Progenitor cell of endocrine pancreas (in vitro differentiated cells): ENCODE measurements around the gene SUSD4. TPM values are rescaled to one million over a fixed set of nuclear protein-coding genes. Genes with fewer than 3 reads are reported as not detected.

Source experiments
- DNase-seq: peaks from one replicate; pipeline ENCODE4 v3.0.0; 2021; ENCODE audit warnings: low spot score; ENCODE audit not compliant: unreplicated experiment
- H3K27ac Mint-ChIP-seq: 2 replicates; pipeline ENCODE4 v1.8.0; 2021; ENCODE audit warnings: mild to moderate bottlenecking, moderate library complexity, mixed read lengths
- H3K27me3 Mint-ChIP-seq: 2 replicates; pipeline ENCODE4 v1.8.0; 2021; ENCODE audit warnings: mixed read lengths
- H3K36me3 Mint-ChIP-seq: 2 replicates; pipeline ENCODE4 v1.8.0; 2022; ENCODE audit warnings: mixed read lengths; ENCODE audit not compliant: insufficient read depth
- H3K4me1 Mint-ChIP-seq: 2 replicates; pipeline ENCODE4 v1.8.0; 2021; ENCODE audit warnings: low read depth, mixed read lengths
- H3K4me3 Mint-ChIP-seq: 2 replicates; pipeline ENCODE4 v1.8.0; 2021; ENCODE audit warnings: low read depth, mild to moderate bottlenecking, moderate library complexity, mixed read lengths
- H3K9me3 Mint-ChIP-seq: 2 replicates; pipeline ENCODE4 v1.8.0; 2021; ENCODE audit warnings: low read depth, mixed read lengths
- CTCF ChIP-seq: fragments of 200-600 bp; sonication (generic); IDR thresholded peaks from one replicate; pipeline ENCODE4 v1.5.0; 2021; ENCODE audit warnings: antibody characterized with exemption, mild to moderate bottlenecking; ENCODE audit not compliant: unreplicated experiment
- total RNA-seq: library from RNA; stranded (reverse); gene quantifications from 2 replicates; pipeline ENCODE4 v1.2.1, GENCODE V29; 2021

SUSD4 gene
- total RNA-seq, 1 donor from 2014 or later = 6.0 TPM

GRCh38 chr1:223271085-223271781 is 92.7 kb downstream of the SUSD4 start:
- TF ChIP-seq CTCF = no peak
- Mint-ChIP-seq H3K27me3 (peaks cover 80% of the 10 kb centered on the region), H3K36me3 (no peaks in the 10 kb centered on the region), H3K4me3 (no peak overlapping the region), H3K9me3 (no peaks in the 10 kb centered on the region), H3K4me1 (peaks cover 30% of the 10 kb centered on the region), H3K27ac (no peak overlapping the region)
- DNase-seq = no peak

GRCh38 chr1:223270155-223270554 is 93.8 kb downstream of the SUSD4 start:
- no peaks in the 10 kb centered on the region for H3K9me3 Mint-ChIP-seq
- TF ChIP-seq CTCF = no peak
- H3K4me3 Mint-ChIP-seq = no peak overlapping the region
- H3K27ac Mint-ChIP-seq = no peak overlapping the region
- H3K36me3 Mint-ChIP-seq = no peaks in the 10 kb centered on the region
- peaks cover 84% of the 10 kb centered on the region for H3K27me3 Mint-ChIP-seq
- DNase-seq = no peak
- peaks cover 30% of the 10 kb centered on the region for H3K4me1 Mint-ChIP-seq

GRCh38 chr1:223269006-223269405 is 95.0 kb downstream of the SUSD4 start:
- Mint-ChIP-seq H3K36me3 (no peaks in the 10 kb centered on the region), H3K4me3 (peak overlapping the region; percentile 17), H3K4me1 (peaks cover 36% of the 10 kb centered on the region), H3K9me3 (no peaks in the 10 kb centered on the region), H3K27me3 (peaks cover 89% of the 10 kb centered on the region), H3K27ac (no peak overlapping the region)
- TF ChIP-seq CTCF = no peak
- DNase-seq = no peak

- H3K4me3 Mint-ChIP-seq = no peak overlapping the region
- peaks cover 33% of the 10 kb centered on the region for H3K4me1 Mint-ChIP-seq
- no peak for TF ChIP-seq CTCF
- H3K9me3 Mint-ChIP-seq = no peaks in the 10 kb centered on the region
- H3K27ac Mint-ChIP-seq = no peak overlapping the region
- no peak for DNase-seq
- H3K36me3 Mint-ChIP-seq = no peaks in the 10 kb centered on the region
- peaks cover 89% of the 10 kb centered on the region for H3K27me3 Mint-ChIP-seq
Measured at GRCh38 chr1:223266632-223267172, 97.3 kb downstream of the SUSD4 start.

- Mint-ChIP-seq H3K27ac (no peak overlapping the region), H3K4me1 (peaks cover 26% of the 10 kb centered on the region), H3K36me3 (no peaks in the 10 kb centered on the region), H3K9me3 (no peaks in the 10 kb centered on the region), H3K4me3 (no peak overlapping the region), H3K27me3 (peaks cover 86% of the 10 kb centered on the region)
- TF ChIP-seq CTCF = no peak
- DNase-seq = no peak
Measured at GRCh38 chr1:223264983-223265908, 98.7 kb downstream of the SUSD4 start.
